ENCODE measurements around the gene PDLIM7.
"Not testable (repeated sequence)": the region's sequence is repeated elsewhere in the genome, so short reads cannot be mapped to it uniquely, and the experiment has no call there.

PDLIM7 gene

GRCh38 chr5:177490311-177490991, 7.0 kb downstream of the PDLIM7 start:
- no peak for DNase-seq (ENCODE audit: low read depth)

GRCh38 chr5:177489119-177489716, 8.2 kb downstream of the PDLIM7 start:
- no peak for DNase-seq (ENCODE audit: low read depth)

- DNase-seq (ENCODE audit: low read depth) = no peak
These were observed 9.4 kb downstream of the PDLIM7 start for GRCh38 chr5:177487975-177488374.

- no peak for DNase-seq (ENCODE audit: low read depth)
These were observed 10.3 kb downstream of the PDLIM7 start for GRCh38 chr5:177487144-177487543.

GRCh38 chr5:177486256-177486655, 11.1 kb downstream of the PDLIM7 start:
- DNase-seq (ENCODE audit: low read depth) = no peak

- DNase-seq (ENCODE audit: low read depth) = not testable (repeated sequence)
These were observed 11.7 kb downstream of the PDLIM7 start for GRCh38 chr5:177485753-177486152.

- no peak for DNase-seq (ENCODE audit: low read depth)
These were observed 12.4 kb downstream of the PDLIM7 start for GRCh38 chr5:177484902-177485549.

- no peak for DNase-seq (ENCODE audit: low read depth)
These were observed 13.2 kb downstream of the PDLIM7 start for GRCh38 chr5:177483994-177484901.

GRCh38 chr5:177483042-177483441, 14.4 kb downstream of the PDLIM7 start:
- DNase-seq (ENCODE audit: low read depth) = no peak

- DNase-seq (ENCODE audit: low read depth) = no peak
These were observed 15.0 kb downstream of the PDLIM7 start for GRCh38 chr5:177482359-177482795.

- no peak for DNase-seq (ENCODE audit: low read depth)
These were observed 17.6 kb downstream of the PDLIM7 start for GRCh38 chr5:177479774-177480173.

- DNase-seq (ENCODE audit: low read depth) = no peak
These were observed 18.4 kb downstream of the PDLIM7 start for GRCh38 chr5:177478711-177479646.

GRCh38 chr5:177477701-177478477, 19.5 kb downstream of the PDLIM7 start:
- DNase-seq (ENCODE audit: low read depth) = no peak

GRCh38 chr5:177476531-177477233, 20.7 kb downstream of the PDLIM7 start:
- no peak for DNase-seq (ENCODE audit: low read depth)

- no peak for DNase-seq (ENCODE audit: low read depth)
These were observed 21.6 kb downstream of the PDLIM7 start for GRCh38 chr5:177475563-177476427.

- DNase-seq (ENCODE audit: low read depth) = no peak
These were observed 22.4 kb downstream of the PDLIM7 start for GRCh38 chr5:177474846-177475562.

GRCh38 chr5:177474002-177474476, 23.4 kb downstream of the PDLIM7 start:
- DNase-seq (ENCODE audit: low read depth) = no peak

- DNase-seq (ENCODE audit: low read depth) = no peak
These were observed 23.9 kb downstream of the PDLIM7 start, which contains the start of gene DBN1 for GRCh38 chr5:177473443-177474001. Gene DBN1 (minus strand): TSS chr5:177473634. CDS start chr5:177473521, 113 bp downstream.

Data from stimulated activated CD8-positive, alpha-beta memory T cell treated with anti-CD3 and anti-CD28 coated beads, Interleukin-15, amount 100 ng/mL, for 1 hour (primary cell).